HCT116 (cell line): ENCODE results near the gene METTL6. TPM values are rescaled to one million over a fixed set of nuclear protein-coding genes. Genes with fewer than 3 reads are reported as not detected.

Experiments used
- ATAC-seq: fragments of 200-7000 bp; cut with Tn5 transposase; 2 replicates; pipeline ENCODE4 v1.9.1; 2020; ENCODE audit warnings: mild to moderate bottlenecking, moderate library complexity
- BruUV-seq: library from RNA; stranded (reverse); fragments of 400-500 nt; replicated peaks from 2 replicates; lab custom pipeline; 2021; lab: Mats Ljungman, UMichigan
- CTCF ChIA-PET: fragments of 300-600 bp; sonication (Branson Sonifier 250); formaldehyde crosslinking; loops from one replicate; lab custom pipeline; 2021; ENCODE audit warnings: antibody characterized with exemption; lab: Charles Lee
- POLR2A ChIA-PET: fragments of 300-600, 350-600 bp; sonication (Branson Sonifier 250); formaldehyde crosslinking; loops from one replicate; lab custom pipeline; 2021; ENCODE audit warnings: antibody characterized with exemption; lab: Charles Lee
- RAD21 ChIA-PET, 2 experiments: fragments of 300-600 bp; sonication (Branson Sonifier 250); formaldehyde crosslinking; loops; one replicate each; lab custom pipeline; 2023; ENCODE audit warnings: low total read pairs in 2 of 2; ENCODE audit not compliant: uncharacterized antibody in 2 of 2, unreplicated experiment in 2 of 2, low non-redundant PET in 1 of 2; lab: Charles Lee
- DNase-seq: peaks from one replicate; pipeline ENCODE4 v3.0.0-alpha.2; 2010; ENCODE audit warnings: low read depth, low spot score
- H2AFZ ChIP-seq: fragments of 200-600 bp; shearing (Covaris generic), sonication (generic); 2 replicates; pipeline ENCODE4 v1.6.1; 2017; ENCODE audit warnings: low read depth, mixed run types, mixed read lengths, antibody characterized with exemption, low read length; ENCODE audit not compliant: poor library complexity, severe bottlenecking
- H3K27ac ChIP-seq: 2 replicates; pipeline ENCODE4 v1.5.1; 2012; ENCODE audit warnings: low read depth, low read length
- H3K27me3 ChIP-seq: fragments of 200-600 bp; sonication (generic); 2 replicates; pipeline ENCODE4 v1.6.1; 2016; ENCODE audit warnings: mixed run types, low read length, mixed read lengths; ENCODE audit not compliant: insufficient read depth
- H3K36me3 ChIP-seq, 2 experiments: fragments of 200-500 bp in 1 of 2; fragments of 200-600 bp in 1 of 2; sonication (Bioruptor generic) in 1 of 2; sonication (generic) in 1 of 2; 2 replicates each; pipeline versions ENCODE4 v1.5.1 to v1.6.1; 2014 to 2016; ENCODE audit warnings: low read length in 2 of 2, inconsistent platforms in 1 of 2, mixed read lengths in 1 of 2, mixed run types in 1 of 2; ENCODE audit not compliant: insufficient read depth in 2 of 2, control insufficient read depth in 1 of 2
- H3K4me1 ChIP-seq, 2 experiments: fragments of 200-600 bp in 1 of 2; sonication (generic) in 1 of 2; 2 replicates each; pipeline versions ENCODE4 v1.5.1 to v1.6.1; 2012 to 2017; ENCODE audit warnings: low read length in 2 of 2, inconsistent platforms in 1 of 2, mild to moderate bottlenecking in 1 of 2, mixed read lengths in 1 of 2, mixed run types in 1 of 2, moderate library complexity in 1 of 2; ENCODE audit not compliant: insufficient read depth in 2 of 2, control insufficient read depth in 1 of 2
- H3K4me2 ChIP-seq: fragments of 200-600 bp; sonication (generic); 2 replicates; pipeline ENCODE4 v1.6.1; 2017; ENCODE audit warnings: mixed run types, low read length, mixed read lengths
- H3K4me3 ChIP-seq, 2 experiments: fragments of 200-600 bp in 1 of 2; sonication (generic) in 1 of 2; replicated peaks in 1 of 2; 2 replicates each; pipeline ENCODE4 v1.5.1; 2011 to 2016; ENCODE audit warnings: low read length in 2 of 2, control low read depth in 1 of 2, low read depth in 1 of 2, mild to moderate bottlenecking in 1 of 2, mixed read lengths in 1 of 2, mixed run types in 1 of 2
- H3K79me2 ChIP-seq: fragments of 200-600 bp; sonication (generic); 2 replicates; pipeline ENCODE4 v1.6.1; 2017; ENCODE audit warnings: mild to moderate bottlenecking, mixed run types, low read length, moderate library complexity, mixed read lengths; ENCODE audit not compliant: insufficient read depth
- H3K9ac ChIP-seq: fragments of 200-600 bp; sonication (generic); 2 replicates; pipeline ENCODE4 v1.6.1; 2016; ENCODE audit warnings: low read length, mixed read lengths
- H3K9me2 ChIP-seq: fragments of 200-600 bp; sonication (generic), shearing (Covaris generic); 2 replicates; pipeline ENCODE4 v1.6.1; 2017; ENCODE audit warnings: mixed run types, mild to moderate bottlenecking, moderate library complexity; ENCODE audit not compliant: insufficient read depth
- H3K9me3 ChIP-seq, 2 experiments: fragments of 200-500 bp in 1 of 2; fragments of 200-600 bp in 1 of 2; sonication (Bioruptor generic) in 1 of 2; sonication (generic) in 1 of 2; 2 replicates each; pipeline ENCODE4 v1.6.1; 2014 to 2017; ENCODE audit warnings: low read length in 2 of 2, mixed read lengths in 2 of 2, inconsistent platforms in 1 of 2, low read depth in 1 of 2, mild to moderate bottlenecking in 1 of 2, mixed run types in 1 of 2, moderate library complexity in 1 of 2; ENCODE audit not compliant: control insufficient read depth in 1 of 2, insufficient read depth in 1 of 2
- H4K20me1 ChIP-seq: fragments of 200-600 bp; sonication (generic), shearing (Covaris generic); 2 replicates; pipeline ENCODE4 v1.6.1; 2017; ENCODE audit warnings: mixed run types, mild to moderate bottlenecking, moderate library complexity; ENCODE audit not compliant: insufficient read depth
- ATF3 ChIP-seq: IDR thresholded peaks from 2 replicates; pipeline ENCODE4 v1.6.1; 2012
- CBX3 ChIP-seq: IDR thresholded peaks from 2 replicates; pipeline ENCODE4 v1.6.1; 2012; ENCODE audit warnings: low read depth
- CEBPB ChIP-seq: IDR thresholded peaks from 2 replicates; pipeline ENCODE4 v1.6.1; 2012; ENCODE audit warnings: low read depth
- EGR1 ChIP-seq: IDR thresholded peaks from 2 replicates; pipeline ENCODE4 v1.6.1; 2012; ENCODE audit warnings: low read depth
- ELF1 ChIP-seq: IDR thresholded peaks from 2 replicates; pipeline ENCODE4 v1.6.1; 2012; ENCODE audit warnings: low read depth, borderline replicate concordance
- EZH2 ChIP-seq: fragments of 200-600 bp; sonication (generic); IDR thresholded peaks from 2 replicates; pipeline ENCODE4 v1.6.1; 2017; ENCODE audit warnings: antibody characterized with exemption, mixed run types
- EZH2phosphoT487 ChIP-seq: fragments of 200-600 bp; IDR thresholded peaks from 2 replicates; pipeline ENCODE4 v1.6.1; 2018; ENCODE audit warnings: antibody characterized with exemption, borderline replicate concordance
- FOSL1 ChIP-seq: IDR thresholded peaks from 2 replicates; pipeline ENCODE4 v1.6.1; 2012; ENCODE audit warnings: low read depth
- JUND ChIP-seq: IDR thresholded peaks from 2 replicates; pipeline ENCODE4 v1.6.1; 2012
- RAD21 ChIP-seq: IDR thresholded peaks from 2 replicates; pipeline ENCODE4 v1.6.1; 2012; ENCODE audit warnings: low read depth, mild to moderate bottlenecking
- REST ChIP-seq: IDR thresholded peaks from 2 replicates; pipeline ENCODE4 v1.6.1; 2012; ENCODE audit warnings: low read depth
- SIN3A ChIP-seq: IDR thresholded peaks from 2 replicates; pipeline ENCODE4 v1.6.1; 2012; ENCODE audit warnings: low read depth
- SRF ChIP-seq: IDR thresholded peaks from 2 replicates; pipeline ENCODE4 v1.6.1; 2012; ENCODE audit warnings: low read depth
- TCF7L2 ChIP-seq: IDR thresholded peaks from 2 replicates; pipeline ENCODE4 v1.7.0; 2011; ENCODE audit warnings: borderline replicate concordance, inconsistent platforms; ENCODE audit not compliant: insufficient read depth, insufficient read length; ENCODE audit errors: extremely low read depth
- ZBTB33 ChIP-seq: IDR thresholded peaks from 2 replicates; pipeline ENCODE4 v1.6.1; 2011; ENCODE audit warnings: mild to moderate bottlenecking, low read length, moderate library complexity; ENCODE audit not compliant: insufficient replicate concordance; ENCODE audit errors: extremely low read depth
- ZFX ChIP-seq: fragments of 450-650 bp; IDR thresholded peaks from 2 replicates; pipeline ENCODE4 v1.6.1; 2017
- ZNF274 ChIP-seq: fragments of 200-500 bp; sonication (Bioruptor generic); IDR thresholded peaks from 2 replicates; pipeline ENCODE4 v1.6.1; 2014; ENCODE audit warnings: mild to moderate bottlenecking, low read depth, low read length, inconsistent platforms
- intact Hi-C: fragments of 100-400 bp; cut with micrococcal nuclease; formaldehyde crosslinking; loops from 2 replicates; pipeline ENCODE4 v1.10.0; 2022
- total RNA-seq: library from RNA; stranded (reverse); gene quantifications from one replicate; pipeline ENCODE4 v1.2.1, GENCODE V29; 2021; ENCODE audit not compliant: unreplicated experiment

The METTL6 gene
- total RNA-seq, 1 experiment from 2014 or later = 14.7 TPM

GRCh38 chr3:15450438-15451215, 23.3 kb upstream of the METTL6 start:
- ChIA-PET CTCF (no interaction called here), POLR2A (no interaction called here)

More at GRCh38 chr3:15450438-15451215, 23.3 kb upstream of the METTL6 start:
- no peak for DNase-seq
- no TSS peak for BruUV-seq
- Histone ChIP-seq H4K20me1 (no peaks in the 10 kb centered on the region), H3K9me3 (no peaks in the 10 kb centered on the region), H3K4me2 (no peak overlapping the region), H3K9ac (no peak overlapping the region), H2AFZ (no peak overlapping the region), H3K36me3 (no peaks in the 10 kb centered on the region), H3K27me3 (no peaks in the 10 kb centered on the region), H3K27ac (no peak overlapping the region), H3K79me2 (no peaks in the 10 kb centered on the region), H3K4me1 (no peaks in the 10 kb centered on the region), H3K9me2 (no peaks in the 10 kb centered on the region), H3K4me3 (no peak overlapping the region)
- TF ChIP-seq JUND (no peak), ZBTB33 (no peak), TCF7L2 (no peak), EZH2phosphoT487 (no peak), ZFX (no peak), ATF3 (no peak), FOSL1 (no peak), EZH2 (no peak), CBX3 (no peak), SRF (no peak), ZNF274 (no peak), ELF1 (no peak), REST (no peak), CEBPB (no peak), SIN3A (no peak), RAD21 (no peak), EGR1 (no peak)
- intact Hi-C loops = no loop called here
- no peak for ATAC-seq
- RAD21 ChIA-PET = no interaction called here
